ENCODE results near the gene ACSL6. TPM values are rescaled to one million over a fixed set of nuclear protein-coding genes. Genes with fewer than 3 reads are reported as not detected.

The ACSL6 gene
- total RNA-seq, 3 donors from 2014 or later = 0.32 to 1.8 (median 0.33) TPM

DNA sequence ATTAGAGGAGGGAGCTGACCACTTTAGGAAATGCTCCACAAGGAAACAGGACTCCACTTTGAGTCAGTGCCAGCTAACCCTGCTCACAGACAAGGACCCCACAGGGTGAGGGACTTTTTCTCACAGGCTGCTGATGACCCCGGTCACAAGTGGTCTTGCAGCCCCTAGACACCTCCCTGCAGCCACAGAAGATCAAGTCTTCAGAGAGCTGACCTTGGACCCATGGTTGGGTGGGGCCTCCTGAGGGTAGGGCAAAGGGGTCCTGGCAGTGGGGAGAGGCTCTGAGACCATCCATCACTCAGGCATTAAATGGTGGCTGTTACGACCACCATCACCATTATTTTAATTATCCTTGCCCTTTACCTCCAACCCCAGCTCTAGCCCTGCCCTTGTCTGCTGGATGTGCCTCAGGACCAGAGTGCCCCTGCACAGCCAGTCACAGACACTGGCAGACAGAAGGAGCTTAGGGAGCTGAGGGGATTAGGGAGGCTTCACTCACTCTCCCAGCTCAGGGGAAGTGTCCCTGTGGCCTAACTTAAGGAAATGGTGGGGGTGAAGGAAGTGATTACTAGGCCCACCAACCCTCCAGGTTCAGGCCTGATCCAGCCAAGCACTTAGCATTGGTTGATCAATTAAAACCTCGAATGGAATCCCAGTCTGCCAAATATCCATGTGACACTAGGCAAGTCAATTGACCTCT lies 1.6 kb downstream of the ACSL6 start:
- Histone ChIP-seq H3K27me3 (peaks cover 0 to 7% of the 10 kb centered on the region in 2 donors), H3K4me3 (no peak overlapping the region), H3K36me3 (no peaks in the 10 kb centered on the region), H3K4me1 (no peaks in the 10 kb centered on the region), H3K9me3 (no peaks in the 10 kb centered on the region), H3K27ac (no peak overlapping the region)
- TF ChIP-seq POLR2AphosphoS5 (IDR thresholded peaks at IDR 0.05) = no peak
- no peak for TF ChIP-seq POLR2A (IDR thresholded peaks at IDR 0.05)
- TF ChIP-seq, protein P1, sequence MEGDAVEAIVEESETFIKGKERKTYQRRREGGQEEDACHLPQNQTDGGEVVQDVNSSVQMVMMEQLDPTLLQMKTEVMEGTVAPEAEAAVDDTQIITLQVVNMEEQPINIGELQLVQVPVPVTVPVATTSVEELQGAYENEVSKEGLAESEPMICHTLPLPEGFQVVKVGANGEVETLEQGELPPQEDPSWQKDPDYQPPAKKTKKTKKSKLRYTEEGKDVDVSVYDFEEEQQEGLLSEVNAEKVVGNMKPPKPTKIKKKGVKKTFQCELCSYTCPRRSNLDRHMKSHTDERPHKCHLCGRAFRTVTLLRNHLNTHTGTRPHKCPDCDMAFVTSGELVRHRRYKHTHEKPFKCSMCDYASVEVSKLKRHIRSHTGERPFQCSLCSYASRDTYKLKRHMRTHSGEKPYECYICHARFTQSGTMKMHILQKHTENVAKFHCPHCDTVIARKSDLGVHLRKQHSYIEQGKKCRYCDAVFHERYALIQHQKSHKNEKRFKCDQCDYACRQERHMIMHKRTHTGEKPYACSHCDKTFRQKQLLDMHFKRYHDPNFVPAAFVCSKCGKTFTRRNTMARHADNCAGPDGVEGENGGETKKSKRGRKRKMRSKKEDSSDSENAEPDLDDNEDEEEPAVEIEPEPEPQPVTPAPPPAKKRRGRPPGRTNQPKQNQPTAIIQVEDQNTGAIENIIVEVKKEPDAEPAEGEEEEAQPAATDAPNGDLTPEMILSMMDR (IDR thresholded peaks at IDR 0.05) = no peak
- intact Hi-C loops (cut with DNase I; ENCODE audit: low total_unique reads) = no loop called here
- DNase-seq (ENCODE audit: low spot score in 2 of 2) = no peak

DNA sequence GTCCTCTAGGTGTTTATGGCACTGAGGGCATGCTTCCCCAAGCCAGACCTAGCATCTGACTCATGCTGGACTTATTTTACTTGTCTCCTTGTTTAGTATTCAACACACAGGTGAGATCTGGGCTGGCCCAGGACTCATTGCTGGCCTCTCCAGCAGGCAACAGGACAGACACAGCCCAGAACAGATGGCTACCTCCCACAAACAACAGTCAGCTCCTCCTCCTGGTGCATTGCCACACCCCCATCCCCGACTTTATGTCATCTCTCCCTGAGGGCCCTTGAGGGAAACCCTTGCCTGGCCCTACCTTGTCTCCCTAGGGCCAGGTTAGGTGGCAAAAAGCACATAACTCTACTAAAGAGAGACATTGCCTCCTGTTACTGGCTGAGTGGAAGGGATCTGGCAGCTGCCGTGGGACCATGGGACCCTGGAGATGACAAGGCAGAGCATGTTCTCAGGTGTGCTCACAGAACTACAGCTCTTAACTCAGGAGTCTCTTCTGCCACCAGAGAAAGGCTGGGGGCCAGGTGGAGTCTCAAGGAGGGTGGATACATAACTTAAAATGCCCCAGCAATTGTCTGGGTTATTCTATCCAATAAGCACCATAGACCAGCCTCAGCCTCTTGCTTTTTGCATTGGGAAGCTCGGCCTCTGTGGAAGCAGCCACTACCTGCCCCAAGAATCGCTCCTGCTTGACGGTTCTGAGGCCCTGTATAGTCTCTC lies 2.3 kb downstream of the ACSL6 start:
- Histone ChIP-seq H3K36me3 (no peaks in the 10 kb centered on the region), H3K9me3 (no peaks in the 10 kb centered on the region), H3K4me3 (no peak overlapping the region), H3K4me1 (no peaks in the 10 kb centered on the region), H3K27ac (no peak overlapping the region), H3K27me3 (peaks cover 0 to 7% of the 10 kb centered on the region in 2 donors)
- TF ChIP-seq POLR2A (IDR thresholded peaks at IDR 0.05) (no peak), POLR2AphosphoS5 (IDR thresholded peaks at IDR 0.05) (no peak)
- TF ChIP-seq, protein P1 (IDR thresholded peaks at IDR 0.05) = no peak
- DNase-seq (ENCODE audit: low spot score in 2 of 2) = no peak
- intact Hi-C loops (cut with DNase I; ENCODE audit: low total_unique reads) = no loop called here

DNA sequence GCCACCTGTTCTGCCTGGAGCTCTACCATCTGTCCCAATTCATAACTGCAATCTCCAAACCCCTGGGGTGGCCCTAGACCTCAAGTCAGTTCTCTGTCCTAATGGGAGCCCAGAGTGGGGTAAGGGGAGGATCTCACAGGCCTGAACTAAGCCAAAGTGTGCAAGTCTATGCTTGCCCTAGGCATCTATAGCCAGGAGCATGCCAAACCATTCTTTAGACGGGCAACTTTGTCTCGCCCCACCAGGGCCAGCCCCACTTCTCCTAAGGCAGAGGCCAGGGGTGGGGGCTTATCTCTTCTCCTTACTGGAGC lies 3.3 kb downstream of the ACSL6 start:
- Histone ChIP-seq H3K4me1 (no peaks in the 10 kb centered on the region), H3K27me3 (peaks cover 0 to 7% of the 10 kb centered on the region in 2 donors), H3K9me3 (no peaks in the 10 kb centered on the region), H3K4me3 (no peak overlapping the region), H3K36me3 (no peaks in the 10 kb centered on the region), H3K27ac (no peak overlapping the region)
- no peak for DNase-seq (ENCODE audit: low spot score in 2 of 2)
- intact Hi-C loops (cut with DNase I; ENCODE audit: low total_unique reads) = no loop called here
- TF ChIP-seq POLR2A (IDR thresholded peaks at IDR 0.05) (no peak), POLR2AphosphoS5 (IDR thresholded peaks at IDR 0.05) (no peak)
- TF ChIP-seq, protein P1 (IDR thresholded peaks at IDR 0.05) = peak in 1 of 3 donors; percentile 3

DNA sequence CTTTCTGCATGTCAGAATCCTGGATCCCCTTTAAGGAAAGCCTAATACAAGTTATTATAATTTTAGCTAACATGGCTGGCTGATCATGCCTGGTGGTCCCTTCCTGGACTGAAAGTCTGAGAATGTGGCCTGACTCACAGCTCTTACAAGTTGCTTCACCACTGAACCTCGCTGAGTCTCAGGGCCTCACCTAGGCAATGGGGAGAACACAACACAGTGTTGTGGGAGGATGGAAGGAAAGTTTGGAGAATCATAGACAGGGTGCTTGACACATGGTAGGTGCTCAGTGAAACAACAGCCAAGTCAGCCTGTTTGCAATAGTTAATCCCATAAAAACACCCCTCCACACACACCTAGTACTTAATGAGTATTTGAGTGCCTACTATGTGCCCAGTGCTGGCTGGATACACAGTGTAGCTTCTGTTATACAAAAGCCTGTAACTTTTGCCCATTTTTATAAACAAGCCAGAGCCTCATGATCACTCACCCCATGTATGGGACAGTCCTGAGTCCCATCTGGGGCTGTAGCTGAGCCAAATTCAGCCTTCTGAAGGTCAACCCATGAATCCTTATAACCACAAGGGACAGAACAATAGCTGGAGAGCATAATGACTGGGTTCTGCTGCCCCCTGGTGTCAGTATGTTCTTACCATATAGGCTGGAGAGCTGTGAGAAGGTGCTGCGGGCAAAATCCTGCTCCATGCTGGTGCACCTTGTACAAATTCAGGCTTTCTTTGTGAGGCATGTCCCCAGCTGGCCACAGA lies 3.9 kb downstream of the ACSL6 start:
- TF ChIP-seq, protein P1 (IDR thresholded peaks at IDR 0.05) = peak; percentile 16 to 78 (median 75)
- TF ChIP-seq POLR2AphosphoS5 (IDR thresholded peaks at IDR 0.05) = no peak
- TF ChIP-seq POLR2A (IDR thresholded peaks at IDR 0.05) = no peak
- peak; percentile 49 to 72 for DNase-seq (ENCODE audit: low spot score in 2 of 2)
- Histone ChIP-seq H3K4me1 (no peaks in the 10 kb centered on the region), H3K36me3 (no peaks in the 10 kb centered on the region), H3K4me3 (no peak overlapping the region), H3K27me3 (peaks cover 0 to 7% of the 10 kb centered on the region in 2 donors), H3K9me3 (no peaks in the 10 kb centered on the region), H3K27ac (no peak overlapping the region)
- intact Hi-C loops (cut with DNase I; ENCODE audit: low total_unique reads) = no loop called here
